Osteoblast (primary cell): ENCODE measurements around the gene DXO. TPM values are rescaled to one million over a fixed set of nuclear protein-coding genes. Genes with fewer than 3 reads are reported as not detected.

ENCODE experiments used
- DNase-seq: peaks from one replicate; pipeline ENCODE4 v3.0.0; 2011; ENCODE audit warnings: low spot score, mixed read lengths; ENCODE audit not compliant: insufficient read length; ENCODE audit errors: missing footprints
- H2AFZ ChIP-seq: 2 replicates; pipeline ENCODE4 v1.6.0; 2011; ENCODE audit warnings: mild to moderate bottlenecking, low read length
- H3K27ac ChIP-seq: 2 replicates; pipeline ENCODE4 v1.5.1; 2011; ENCODE audit warnings: mild to moderate bottlenecking, low read depth, low read length, moderate library complexity
- H3K27me3 ChIP-seq: 2 replicates; pipeline ENCODE4 v1.6.0; 2012; ENCODE audit warnings: mild to moderate bottlenecking, control low read depth, inconsistent platforms, low read length, moderate library complexity; ENCODE audit not compliant: insufficient read depth
- H3K36me3 ChIP-seq: 2 replicates; pipeline ENCODE4 v1.5.1; 2011; ENCODE audit warnings: mild to moderate bottlenecking, low read length, control low read depth, moderate library complexity; ENCODE audit not compliant: insufficient read depth
- H3K4me1 ChIP-seq: 2 replicates; pipeline ENCODE4 v1.5.1; 2011; ENCODE audit warnings: mild to moderate bottlenecking, low read length, control low read depth, moderate library complexity; ENCODE audit not compliant: insufficient read depth
- H3K4me2 ChIP-seq: 2 replicates; pipeline ENCODE4 v1.6.0; 2011; ENCODE audit warnings: mild to moderate bottlenecking, low read length; ENCODE audit not compliant: insufficient read depth
- H3K4me3 ChIP-seq: fragments of 200-600 bp; sonication (generic); 3 replicates; pipeline ENCODE4 v1.5.1; 2012; ENCODE audit warnings: mild to moderate bottlenecking, low read length, inconsistent platforms; ENCODE audit not compliant: insufficient read depth
- H3K79me2 ChIP-seq: 2 replicates; pipeline ENCODE4 v1.6.0; 2012; ENCODE audit warnings: mild to moderate bottlenecking, low read length, control low read depth, inconsistent platforms; ENCODE audit not compliant: insufficient read depth
- H3K9me3 ChIP-seq: 2 replicates; pipeline ENCODE4 v1.5.1; 2011; ENCODE audit warnings: low read depth, low read length, control low read depth
- H4K20me1 ChIP-seq: 2 replicates; pipeline ENCODE4 v1.6.0; 2012; ENCODE audit warnings: mild to moderate bottlenecking, low read length, control low read depth; ENCODE audit not compliant: insufficient read depth
- total RNA-seq: library from RNA; depleted of rRNA; stranded (reverse); fragments of >200 nt; gene quantifications from 2 replicates; pipeline ENCODE4 v1.2.3, GENCODE V29; 2012
- TF ChIP-seq, protein P1 (sequence below): IDR thresholded peaks from 2 replicates; pipeline ENCODE4 v1.5.1; 2011; ENCODE audit warnings: mild to moderate bottlenecking, low read depth, low read length, moderate library complexity; ENCODE audit errors: extremely low read depth

DXO gene
- total RNA-seq, 1 donor: 18.1 TPM

DNA sequence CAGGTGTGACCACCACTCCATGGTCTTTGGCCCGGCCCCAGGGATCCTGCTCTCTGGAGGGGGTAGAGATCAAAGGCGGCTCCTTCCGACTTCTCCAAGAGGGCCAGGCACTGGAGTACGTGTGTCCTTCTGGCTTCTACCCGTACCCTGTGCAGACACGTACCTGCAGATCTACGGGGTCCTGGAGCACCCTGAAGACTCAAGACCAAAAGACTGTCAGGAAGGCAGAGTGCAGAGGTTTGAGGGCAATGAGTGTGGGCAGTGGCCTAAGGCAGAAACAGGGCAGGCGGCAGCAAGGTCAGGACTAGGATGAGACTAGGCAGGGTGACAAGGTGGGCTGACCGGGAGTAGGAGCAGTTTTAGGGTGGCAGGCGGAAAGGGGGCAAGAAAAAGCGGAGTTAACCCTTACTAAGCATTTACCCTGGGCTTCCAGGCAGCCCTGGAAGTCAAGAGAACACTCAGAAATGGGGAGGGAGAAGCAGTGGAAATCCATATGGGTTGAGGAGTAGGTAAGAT lies 25.5 kb downstream of the DXO start:
- peaks cover 5% of the 10 kb centered on the region for H3K36me3 ChIP-seq
- peak overlapping the region; percentile 68 for H3K4me3 ChIP-seq
- H3K9me3 ChIP-seq: no peaks in the 10 kb centered on the region
- peak; percentile 45 for DNase-seq
- no peaks in the 10 kb centered on the region for H3K79me2 ChIP-seq
- peaks cover 5% of the 10 kb centered on the region for H3K27me3 ChIP-seq
- peaks cover 23% of the 10 kb centered on the region for H3K4me1 ChIP-seq
- H3K27ac ChIP-seq: peak overlapping the region; percentile 81
- H4K20me1 ChIP-seq: no peaks in the 10 kb centered on the region
- peak overlapping the region; percentile 94 for H3K4me2 ChIP-seq
- TF ChIP-seq, protein P1, sequence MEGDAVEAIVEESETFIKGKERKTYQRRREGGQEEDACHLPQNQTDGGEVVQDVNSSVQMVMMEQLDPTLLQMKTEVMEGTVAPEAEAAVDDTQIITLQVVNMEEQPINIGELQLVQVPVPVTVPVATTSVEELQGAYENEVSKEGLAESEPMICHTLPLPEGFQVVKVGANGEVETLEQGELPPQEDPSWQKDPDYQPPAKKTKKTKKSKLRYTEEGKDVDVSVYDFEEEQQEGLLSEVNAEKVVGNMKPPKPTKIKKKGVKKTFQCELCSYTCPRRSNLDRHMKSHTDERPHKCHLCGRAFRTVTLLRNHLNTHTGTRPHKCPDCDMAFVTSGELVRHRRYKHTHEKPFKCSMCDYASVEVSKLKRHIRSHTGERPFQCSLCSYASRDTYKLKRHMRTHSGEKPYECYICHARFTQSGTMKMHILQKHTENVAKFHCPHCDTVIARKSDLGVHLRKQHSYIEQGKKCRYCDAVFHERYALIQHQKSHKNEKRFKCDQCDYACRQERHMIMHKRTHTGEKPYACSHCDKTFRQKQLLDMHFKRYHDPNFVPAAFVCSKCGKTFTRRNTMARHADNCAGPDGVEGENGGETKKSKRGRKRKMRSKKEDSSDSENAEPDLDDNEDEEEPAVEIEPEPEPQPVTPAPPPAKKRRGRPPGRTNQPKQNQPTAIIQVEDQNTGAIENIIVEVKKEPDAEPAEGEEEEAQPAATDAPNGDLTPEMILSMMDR: no peak
- peak overlapping the region; percentile 87 for H2AFZ ChIP-seq

DNA sequence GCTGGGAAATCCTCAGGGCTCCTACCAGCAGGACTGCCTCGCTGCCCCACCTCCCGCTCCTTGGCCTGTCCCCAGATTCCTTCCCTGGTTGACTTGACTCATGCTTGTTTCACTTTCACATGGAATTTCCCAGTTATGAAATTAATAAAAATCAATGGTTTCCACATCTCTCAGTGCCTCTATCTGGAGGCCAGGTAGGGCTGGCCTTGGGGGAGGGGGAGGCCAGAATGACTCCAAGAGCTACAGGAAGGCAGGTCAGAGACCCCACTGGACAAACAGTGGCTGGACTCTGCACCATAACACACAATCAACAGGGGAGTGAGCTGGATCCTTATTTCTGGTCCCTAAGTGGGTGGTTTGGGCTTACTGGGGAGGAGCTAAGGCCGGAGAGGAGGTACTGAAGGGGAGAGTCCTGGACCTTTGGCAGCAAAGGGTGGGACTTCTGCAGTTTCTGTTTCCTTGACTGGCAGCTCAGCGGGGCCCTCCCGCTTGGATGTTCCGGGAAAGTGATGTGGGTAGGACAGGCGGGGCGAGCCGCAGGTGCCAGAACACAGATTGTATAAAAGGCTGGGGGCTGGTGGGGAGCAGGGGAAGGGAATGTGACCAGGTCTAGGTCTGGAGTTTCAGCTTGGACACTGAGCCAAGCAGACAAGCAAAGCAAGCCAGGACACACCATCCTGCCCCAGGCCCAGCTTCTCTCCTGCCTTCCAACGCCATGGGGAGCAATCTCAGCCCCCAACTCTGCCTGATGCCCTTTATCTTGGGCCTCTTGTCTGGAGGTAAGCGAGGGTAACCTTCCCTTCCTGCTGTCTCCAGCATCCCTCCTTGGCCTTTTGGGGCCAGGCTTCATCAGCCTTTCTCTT lies 26.2 kb downstream of the DXO start, which contains the start of gene CFB:
TSS of gene CFB (plus strand) at position 589 of the 863 bp plus-strand sequence. CDS start at position 716, 127 bp downstream.
- H3K27ac ChIP-seq: peak within 1 kb of the TSS; percentile 81
- H2AFZ ChIP-seq: peak within 1 kb of the TSS; percentile 87
- H3K79me2 ChIP-seq: no peaks in the 10 kb centered on the region
- H4K20me1 ChIP-seq: no peaks in the 10 kb centered on the region
- H3K4me3 ChIP-seq: peak within 1 kb of the TSS; percentile 68
- H3K4me2 ChIP-seq: peak within 1 kb of the TSS; percentile 94
- TF ChIP-seq, protein P1: no peak
- no peaks in the 10 kb centered on the region for H3K9me3 ChIP-seq
- H3K27me3 ChIP-seq: peaks cover 5% of the 10 kb centered on the region
- peak; percentile 97 for DNase-seq
- H3K36me3 ChIP-seq: no peaks in the 10 kb centered on the region
- H3K4me1 ChIP-seq: peaks cover 23% of the 10 kb centered on the region

DNA sequence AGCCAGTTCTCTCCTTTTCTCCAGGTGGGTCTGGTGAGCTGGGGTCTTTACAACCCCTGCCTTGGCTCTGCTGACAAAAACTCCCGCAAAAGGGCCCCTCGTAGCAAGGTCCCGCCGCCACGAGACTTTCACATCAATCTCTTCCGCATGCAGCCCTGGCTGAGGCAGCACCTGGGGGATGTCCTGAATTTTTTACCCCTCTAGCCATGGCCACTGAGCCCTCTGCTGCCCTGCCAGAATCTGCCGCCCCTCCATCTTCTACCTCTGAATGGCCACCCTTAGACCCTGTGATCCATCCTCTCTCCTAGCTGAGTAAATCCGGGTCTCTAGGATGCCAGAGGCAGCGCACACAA lies 26.8 kb downstream of the DXO start:
- H2AFZ ChIP-seq: peak overlapping the region; percentile 87
- H3K4me1 ChIP-seq: peaks cover 24% of the 10 kb centered on the region
- peak overlapping the region; percentile 68 for H3K4me3 ChIP-seq
- no peaks in the 10 kb centered on the region for H3K79me2 ChIP-seq
- TF ChIP-seq, protein P1: no peak
- peak overlapping the region; percentile 94 for H3K4me2 ChIP-seq
- no peak for DNase-seq
- no peaks in the 10 kb centered on the region for H4K20me1 ChIP-seq
- peaks cover 5% of the 10 kb centered on the region for H3K27me3 ChIP-seq
- no peaks in the 10 kb centered on the region for H3K36me3 ChIP-seq
- peak overlapping the region; percentile 81 for H3K27ac ChIP-seq
- no peaks in the 10 kb centered on the region for H3K9me3 ChIP-seq

DNA sequence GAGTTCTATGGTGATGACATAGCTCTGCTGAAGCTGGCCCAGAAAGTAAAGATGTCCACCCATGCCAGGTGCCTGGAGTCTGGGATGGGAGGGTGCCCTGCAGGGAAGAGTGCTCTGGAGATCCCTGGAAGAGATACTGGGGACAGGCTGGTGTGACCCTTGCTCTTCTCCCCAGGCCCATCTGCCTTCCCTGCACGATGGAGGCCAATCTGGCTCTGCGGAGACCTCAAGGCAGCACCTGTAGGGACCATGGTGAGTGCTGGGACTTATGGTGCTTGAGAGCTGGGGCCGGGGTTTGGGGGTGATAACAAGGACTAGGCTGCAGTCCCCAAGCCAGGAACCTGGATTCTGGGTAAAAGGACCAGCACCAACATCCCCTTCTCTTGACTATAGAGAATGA lies 28.2 kb downstream of the DXO start:
- Histone ChIP-seq H3K36me3 (no peaks in the 10 kb centered on the region), H3K9me3 (no peaks in the 10 kb centered on the region), H3K27me3 (peaks cover 5% of the 10 kb centered on the region), H3K27ac (no peak overlapping the region), H4K20me1 (no peaks in the 10 kb centered on the region), H3K79me2 (no peaks in the 10 kb centered on the region), H3K4me3 (no peak overlapping the region), H3K4me2 (no peak overlapping the region), H3K4me1 (peaks cover 23% of the 10 kb centered on the region), H2AFZ (no peak overlapping the region)
- no peak for DNase-seq
- TF ChIP-seq, protein P1: no peak
